HG03175 (cell line): ENCODE results near the gene HOMER1.

Experiments used
- ATAC-seq: cut with Tn5 transposase; IDR thresholded peaks from one replicate; pipeline ENCODE4 v1.9.1; 2021; ENCODE audit warnings: mild to moderate bottlenecking, moderate library complexity; ENCODE audit not compliant: unreplicated experiment

The HOMER1 gene, protein sequence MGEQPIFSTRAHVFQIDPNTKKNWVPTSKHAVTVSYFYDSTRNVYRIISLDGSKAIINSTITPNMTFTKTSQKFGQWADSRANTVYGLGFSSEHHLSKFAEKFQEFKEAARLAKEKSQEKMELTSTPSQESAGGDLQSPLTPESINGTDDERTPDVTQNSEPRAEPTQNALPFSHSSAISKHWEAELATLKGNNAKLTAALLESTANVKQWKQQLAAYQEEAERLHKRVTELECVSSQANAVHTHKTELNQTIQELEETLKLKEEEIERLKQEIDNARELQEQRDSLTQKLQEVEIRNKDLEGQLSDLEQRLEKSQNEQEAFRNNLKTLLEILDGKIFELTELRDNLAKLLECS

DNA sequence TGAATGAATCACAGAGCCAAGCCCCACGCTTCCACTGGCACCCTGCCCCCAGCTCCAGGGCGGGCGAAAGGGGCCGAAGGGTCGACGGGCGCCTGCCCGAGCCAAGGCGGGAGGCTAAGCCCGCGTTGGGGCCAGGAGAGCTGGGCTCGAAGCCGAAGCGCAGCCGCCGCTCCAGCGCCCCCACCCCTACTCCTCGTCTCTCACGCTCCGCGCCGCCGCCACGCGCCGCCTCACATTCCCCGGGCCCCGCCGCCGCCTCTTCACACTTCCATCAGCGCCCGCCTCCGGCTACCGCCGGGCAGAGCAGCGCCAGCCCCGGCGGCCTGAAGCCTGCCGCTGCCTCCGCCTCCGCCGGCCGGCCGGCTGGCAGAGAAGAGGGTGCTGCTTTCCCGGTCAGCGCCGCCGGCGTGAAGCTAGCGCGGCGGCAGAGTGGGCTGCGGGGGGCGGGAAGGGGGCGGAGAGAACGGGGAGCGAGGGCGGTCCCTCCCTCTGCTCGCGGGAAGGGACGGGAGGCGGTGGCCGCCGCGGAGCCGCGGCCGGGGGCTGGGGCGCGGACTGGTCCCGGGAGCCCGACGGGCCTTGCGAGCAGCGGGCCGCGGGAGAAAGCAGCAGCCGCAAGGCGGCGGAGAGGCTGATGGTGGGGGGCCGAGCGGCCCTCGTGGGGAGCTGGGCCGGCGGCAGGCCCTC, at the start of gene HOMER1:
Gene HOMER1 (minus strand): TSS at position 431 of the 687 bp plus-strand sequence. CDS start 1,360 bp downstream, outside the sequence.
- peak; percentile 53 for ATAC-seq

DNA sequence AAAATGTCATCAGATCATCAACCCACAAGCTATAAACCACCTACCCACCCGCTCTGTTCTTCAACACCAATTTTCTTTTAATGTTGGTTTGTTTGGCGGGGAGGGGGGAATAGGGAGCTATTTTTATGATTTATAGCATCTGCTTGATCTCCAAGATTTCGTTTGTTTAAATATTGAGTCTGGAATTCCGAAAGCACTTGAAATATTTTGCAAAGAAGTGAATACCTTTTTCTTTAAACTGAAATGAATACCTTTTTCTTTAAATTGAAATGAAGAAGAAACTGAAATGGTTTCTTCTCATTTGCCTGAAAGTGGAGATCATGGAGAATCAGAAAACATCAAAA, 49.3 kb upstream of the HOMER1 start:
- no peak for ATAC-seq

DNA sequence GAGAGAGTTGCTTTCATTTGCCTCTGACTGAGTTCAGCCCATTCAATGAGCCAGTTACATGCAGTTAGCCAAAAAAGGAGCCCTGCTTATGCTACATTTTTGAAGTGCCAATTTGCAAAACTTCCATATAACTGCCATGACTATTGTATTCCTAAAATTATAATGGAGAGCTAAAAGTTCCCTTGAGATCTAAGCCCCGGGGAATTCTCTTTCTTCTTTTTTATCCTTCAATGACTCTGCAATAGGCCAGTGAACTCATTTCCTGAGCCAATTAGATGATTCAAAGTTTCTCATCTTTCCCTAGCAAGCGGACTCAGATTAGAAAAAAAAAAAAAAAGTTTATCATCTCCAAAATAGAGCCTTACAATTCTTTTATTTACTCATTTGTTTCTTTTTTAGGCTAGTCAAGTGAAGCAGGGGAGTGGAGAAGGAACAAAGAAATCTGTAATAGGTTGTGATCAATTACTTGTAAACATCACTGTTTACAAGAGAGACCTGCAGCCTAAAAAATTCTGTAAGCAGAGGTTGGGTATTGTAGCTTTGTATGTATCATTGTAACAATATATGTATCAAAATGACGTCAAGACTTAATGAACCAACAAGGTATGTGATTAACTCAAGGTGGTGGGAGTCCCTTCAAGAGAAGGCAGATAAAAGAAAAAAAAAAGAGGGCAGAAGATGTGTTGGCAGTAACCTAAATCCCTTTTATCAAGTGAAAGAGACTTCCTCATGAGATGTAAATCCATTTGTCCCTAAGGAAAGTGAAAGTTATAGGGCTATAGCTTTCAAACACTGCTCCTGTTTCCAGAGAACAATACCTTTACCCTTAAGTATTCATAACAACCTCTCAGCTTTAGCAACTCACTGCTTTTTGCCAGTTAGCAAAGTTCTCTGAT, 48.7 kb upstream of the HOMER1 start:
- ATAC-seq: no peak

DNA sequence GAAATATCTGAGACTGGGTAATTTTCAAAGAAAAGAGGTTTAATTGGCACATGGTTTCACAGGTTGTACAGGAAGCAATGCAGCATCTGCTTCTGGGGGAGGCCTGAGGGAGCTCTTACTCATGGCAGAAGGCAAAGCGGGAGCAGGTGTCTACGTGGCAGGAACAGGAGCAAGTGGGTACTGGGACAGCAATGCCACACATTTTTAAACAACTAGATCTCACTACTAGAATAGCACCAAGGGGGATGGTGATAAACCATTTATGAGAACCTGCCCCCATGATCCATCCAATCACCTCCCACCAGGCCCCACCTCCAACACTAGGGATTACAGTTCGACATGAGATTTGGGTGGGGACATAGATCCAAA, 47.6 kb upstream of the HOMER1 start:
- peak; percentile 29 for ATAC-seq

DNA sequence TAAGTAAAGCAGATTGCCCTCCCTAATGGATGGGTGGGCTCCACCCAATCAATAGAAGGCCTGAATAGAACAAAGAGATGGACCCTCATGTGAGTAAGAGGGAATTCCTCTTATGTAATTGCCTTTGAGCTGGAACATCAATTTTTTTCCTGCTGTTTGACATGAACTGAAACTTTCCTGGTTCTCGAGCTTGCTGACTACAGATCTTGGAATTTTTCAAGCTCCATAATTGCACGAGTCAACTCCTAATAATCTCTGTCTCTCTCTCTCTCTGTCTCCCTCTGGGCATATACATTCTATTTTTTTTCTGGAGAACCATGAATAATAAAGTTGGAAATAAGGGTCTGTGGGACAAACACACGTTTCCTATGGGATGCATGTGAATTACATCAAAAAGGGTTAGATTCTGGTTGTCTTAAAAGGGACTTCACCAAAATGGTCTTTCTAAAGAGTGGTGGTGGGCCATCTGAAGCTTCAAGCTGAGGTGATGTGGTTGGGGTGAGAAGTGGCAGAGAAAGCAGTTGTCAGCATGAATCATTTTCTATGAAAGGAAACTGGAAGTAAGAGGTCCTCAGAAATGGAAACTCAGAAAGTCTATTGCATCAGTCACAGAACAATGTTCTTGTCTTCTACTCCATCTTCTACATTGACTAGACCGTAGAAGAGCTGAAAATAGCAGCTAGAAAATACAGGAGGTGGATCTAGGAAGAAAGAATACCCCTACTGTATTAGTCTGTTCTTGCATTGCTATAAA, 47.0 kb upstream of the HOMER1 start:
- ATAC-seq: peak; percentile 80

DNA sequence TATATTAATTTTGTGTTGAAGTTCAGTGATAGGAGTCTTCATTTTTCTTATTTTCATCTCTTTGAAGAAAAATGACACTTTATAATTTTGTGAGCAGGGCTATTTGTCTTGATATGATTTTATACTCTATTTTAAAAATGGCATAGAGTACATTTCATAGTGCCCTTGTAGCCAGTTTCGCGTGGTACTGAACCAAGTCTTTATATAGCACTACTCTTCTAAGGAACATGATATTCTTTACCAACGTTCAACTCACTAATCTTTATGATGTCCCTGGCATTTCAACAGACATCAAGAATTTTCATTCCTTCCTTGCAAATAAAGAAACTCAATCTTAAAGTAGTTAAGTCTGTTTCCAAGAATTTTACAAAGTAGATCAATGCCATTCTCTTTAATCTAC, 41.5 kb upstream of the HOMER1 start:
- no peak for ATAC-seq

DNA sequence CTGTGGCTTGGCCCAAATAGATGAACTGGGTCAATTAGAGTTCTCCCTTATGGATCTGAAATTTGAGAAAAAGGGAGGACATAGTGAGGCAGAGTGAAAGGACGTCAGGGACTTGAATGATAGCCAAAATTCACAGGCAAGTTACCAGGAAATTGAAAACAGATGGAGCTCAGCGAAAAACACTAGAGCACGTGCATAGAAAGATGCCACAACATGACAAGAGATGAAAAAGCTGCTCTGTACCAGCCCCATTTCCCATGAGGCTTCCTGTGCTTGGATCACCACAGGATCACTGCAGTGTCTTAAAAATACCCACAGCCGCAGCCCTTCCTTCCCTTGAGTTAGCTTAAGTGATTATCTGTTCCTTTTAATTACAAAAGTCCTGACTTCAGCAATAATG, 39.0 kb upstream of the HOMER1 start:
- ATAC-seq: no peak

DNA sequence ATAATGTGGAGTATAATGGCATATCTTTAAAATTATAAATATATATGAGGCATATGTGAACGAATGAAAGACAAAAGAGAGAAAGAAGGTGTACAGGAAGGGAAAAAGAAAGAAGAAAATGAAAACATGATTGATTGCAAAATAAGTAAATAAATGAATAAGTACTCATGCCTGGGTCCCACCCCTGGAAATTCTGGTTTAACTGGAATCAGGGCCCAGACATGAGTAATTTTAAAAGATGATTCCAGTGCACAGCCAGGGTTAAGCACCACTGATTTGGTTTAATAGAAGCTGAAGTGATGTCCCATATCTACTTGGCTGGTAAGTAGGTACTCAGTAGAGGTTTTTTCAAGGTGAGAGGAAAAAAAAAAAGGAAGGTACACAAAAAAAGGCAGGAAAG, 34.0 kb upstream of the HOMER1 start:
- no peak for ATAC-seq

DNA sequence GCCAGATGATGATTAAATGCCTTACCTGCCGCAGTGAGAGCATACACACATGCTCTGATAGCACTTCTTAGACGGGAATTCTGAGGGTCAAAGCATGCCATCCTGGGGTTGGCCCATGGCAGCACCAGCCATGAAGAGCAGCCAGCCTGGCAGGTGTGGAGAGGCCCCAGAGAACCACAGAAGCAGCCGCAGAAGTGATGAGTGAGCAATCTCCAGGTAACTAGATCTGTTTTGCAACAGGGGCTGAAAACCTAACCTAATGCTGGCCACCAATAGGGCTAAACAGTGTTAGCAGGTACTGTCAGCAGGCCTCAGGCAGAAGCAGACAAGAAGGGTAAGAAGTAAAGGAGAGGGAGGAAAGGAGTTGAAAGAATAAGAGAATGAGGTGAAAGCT, 33.5 kb upstream of the HOMER1 start:
- no peak for ATAC-seq

DNA sequence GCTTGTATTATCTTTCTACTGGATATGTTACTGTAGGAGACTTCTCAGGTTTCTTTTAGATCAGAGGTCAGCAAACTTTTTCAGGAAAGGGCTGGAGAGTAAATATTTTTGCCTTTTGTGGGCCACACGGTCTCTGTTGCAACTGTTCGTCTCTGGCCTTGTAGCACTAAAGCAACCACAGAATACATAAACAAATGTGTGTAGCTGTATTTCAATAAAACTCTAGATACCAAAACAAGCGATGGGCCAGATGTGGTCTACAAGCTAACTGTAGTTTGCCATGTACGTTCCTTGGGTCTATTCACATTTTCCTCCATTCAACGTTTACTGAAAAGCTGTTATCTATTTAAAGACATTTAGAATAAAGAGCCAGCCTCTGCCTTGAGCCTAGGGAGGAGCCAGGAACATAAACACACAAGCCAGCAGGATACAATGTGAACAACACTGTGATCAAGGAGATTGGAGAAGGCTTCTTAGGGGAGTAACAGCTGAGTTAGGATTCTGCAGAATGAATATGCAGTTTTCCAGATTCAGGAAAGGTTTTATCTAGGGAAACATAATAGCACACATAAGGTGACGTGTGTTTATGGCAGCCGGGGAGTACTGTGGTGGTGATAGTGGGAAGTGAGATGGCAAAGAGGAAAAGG, 33.0 kb upstream of the HOMER1 start:
- no peak for ATAC-seq

DNA sequence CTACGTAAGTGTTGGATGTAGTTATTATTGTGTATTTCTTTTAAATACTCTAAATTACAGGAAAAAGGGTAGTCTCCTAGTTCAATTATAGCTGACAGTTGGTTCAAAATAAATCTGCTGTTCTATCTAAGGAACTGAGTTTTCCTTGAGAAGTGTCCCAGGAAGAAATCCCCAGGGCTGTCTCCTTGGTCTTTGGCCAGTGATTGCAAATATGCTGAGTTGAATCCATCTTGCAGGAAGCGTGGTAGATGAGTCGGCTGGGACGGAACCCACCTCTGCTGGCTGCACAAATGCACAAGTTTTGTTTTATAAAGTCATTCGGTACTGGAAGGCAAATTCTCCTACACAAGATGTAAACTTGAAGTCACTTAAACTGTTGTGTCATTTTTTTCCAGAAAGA, 30.2 kb upstream of the HOMER1 start:
- ATAC-seq: no peak

DNA sequence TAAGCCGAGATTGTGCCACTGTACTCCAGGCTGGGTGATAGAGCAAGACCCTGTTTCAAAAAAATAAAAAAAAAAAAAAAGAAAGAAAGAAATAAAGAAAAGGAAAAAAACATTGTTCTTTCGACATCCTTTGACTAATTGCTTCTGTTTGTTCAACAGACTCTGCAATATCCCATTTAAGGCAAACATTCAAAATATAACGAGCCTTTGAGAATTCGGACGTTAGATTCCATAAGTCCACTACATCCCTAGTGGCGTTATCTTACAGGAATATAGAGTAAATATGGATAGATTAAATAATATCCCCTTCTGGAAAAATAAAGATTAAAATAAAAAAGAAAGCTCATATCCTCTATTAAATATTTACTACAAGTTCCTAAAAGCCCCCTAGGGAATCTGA, 27.0 kb upstream of the HOMER1 start:
- no peak for ATAC-seq

DNA sequence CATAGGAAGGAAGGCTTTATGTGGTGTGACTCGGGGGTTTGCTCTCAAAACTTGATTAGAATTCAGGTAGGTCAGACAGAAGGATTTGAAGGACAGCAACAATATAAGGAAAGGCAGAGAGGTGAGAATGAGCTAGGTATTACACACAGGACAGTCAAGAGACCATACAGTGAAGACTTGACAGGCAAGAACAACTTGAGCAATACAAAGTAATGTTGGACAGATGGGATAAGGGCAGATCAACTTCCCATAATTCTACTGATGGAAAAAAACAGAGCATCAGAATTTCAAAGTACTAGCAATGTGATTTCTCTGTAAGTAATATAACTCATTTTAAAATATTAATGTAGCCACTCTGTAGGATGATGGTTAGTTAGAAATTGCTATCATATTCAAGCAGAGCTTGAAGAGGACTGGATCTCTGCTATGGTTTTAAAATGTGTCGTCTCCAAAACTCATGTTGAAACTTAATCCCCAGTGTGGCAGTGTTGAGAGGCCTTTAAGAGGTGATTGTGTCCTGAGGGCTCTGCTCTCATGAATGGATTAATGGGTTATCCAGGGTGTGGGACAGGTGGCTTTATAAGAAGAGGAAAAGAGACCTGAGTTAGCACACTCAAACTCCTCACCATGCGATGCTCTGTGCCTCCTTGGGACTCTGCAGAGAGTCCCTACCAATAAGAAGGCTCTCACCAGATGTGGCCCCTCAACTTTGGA, 22.4 kb upstream of the HOMER1 start:
- no peak for ATAC-seq

DNA sequence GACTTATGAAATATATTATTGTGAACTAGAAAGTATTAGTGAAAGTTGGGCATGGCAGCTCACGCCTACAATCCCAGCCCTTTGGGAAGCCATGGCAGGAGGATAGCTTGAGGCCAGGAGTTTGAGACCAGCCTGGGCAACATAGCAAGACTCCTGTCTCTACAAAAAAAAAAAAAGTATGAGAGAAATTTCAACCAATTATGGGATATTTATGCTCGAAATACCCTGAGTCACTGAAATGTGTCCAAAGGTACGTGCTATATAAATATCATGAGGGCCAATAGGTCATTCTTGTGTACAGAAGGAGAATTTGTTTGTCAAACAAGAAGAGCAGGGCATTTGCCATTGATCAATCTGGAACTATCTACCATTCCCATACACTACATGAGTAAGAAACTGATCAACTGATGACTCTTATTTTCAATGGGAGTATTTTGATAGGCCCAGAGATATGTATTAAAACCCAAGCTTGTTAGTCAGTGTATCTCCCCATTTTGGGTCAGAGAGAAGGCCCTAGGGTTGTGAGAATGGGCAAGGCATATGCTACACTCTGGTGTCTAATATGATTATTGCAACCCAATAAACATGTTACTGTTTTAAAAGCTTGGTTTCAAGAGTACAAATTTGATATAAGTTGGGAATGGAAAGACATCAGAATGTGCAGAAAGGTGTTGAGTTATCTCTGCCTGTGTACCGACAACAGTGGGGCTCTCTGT, 21.7 kb upstream of the HOMER1 start:
- no peak for ATAC-seq

DNA sequence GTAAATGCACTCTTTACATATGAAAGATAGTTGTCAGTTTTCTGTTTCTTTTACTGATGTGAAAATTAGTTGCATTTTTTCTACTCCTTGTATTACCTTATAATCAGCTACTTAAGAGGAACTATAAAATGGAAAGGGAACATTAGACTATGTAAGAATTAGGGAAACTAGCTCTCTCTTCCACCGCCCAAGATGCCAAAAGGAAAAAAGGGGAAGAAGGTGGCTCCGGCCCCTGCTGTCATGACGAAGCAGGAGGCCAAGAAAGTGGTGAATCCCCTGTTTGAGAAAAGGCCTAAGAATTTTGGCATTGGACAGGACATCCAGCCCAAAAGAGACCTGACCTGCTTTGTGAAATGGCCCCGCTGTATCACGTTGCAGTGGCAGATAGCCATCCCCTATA, 15.2 kb upstream of the HOMER1 start:
- no peak for ATAC-seq

DNA sequence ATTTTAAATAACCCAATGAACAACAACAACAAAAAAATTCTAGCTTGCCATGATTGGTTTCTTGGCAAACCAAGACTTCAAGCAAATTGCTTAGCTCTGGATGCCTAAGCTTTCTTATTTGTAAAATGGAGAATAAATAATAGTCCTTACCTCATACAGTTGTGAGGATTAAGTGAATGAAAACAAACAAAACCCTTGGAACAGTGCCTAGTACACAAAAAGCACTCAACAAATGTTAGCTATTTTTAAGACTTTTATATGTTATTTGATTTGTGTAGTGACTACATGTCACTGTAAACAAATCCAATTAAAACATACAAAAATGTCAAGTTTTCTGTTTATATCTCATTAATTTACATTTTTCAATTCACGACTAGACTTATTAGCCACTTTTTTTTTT, 13.5 kb upstream of the HOMER1 start:
- ATAC-seq: no peak

DNA sequence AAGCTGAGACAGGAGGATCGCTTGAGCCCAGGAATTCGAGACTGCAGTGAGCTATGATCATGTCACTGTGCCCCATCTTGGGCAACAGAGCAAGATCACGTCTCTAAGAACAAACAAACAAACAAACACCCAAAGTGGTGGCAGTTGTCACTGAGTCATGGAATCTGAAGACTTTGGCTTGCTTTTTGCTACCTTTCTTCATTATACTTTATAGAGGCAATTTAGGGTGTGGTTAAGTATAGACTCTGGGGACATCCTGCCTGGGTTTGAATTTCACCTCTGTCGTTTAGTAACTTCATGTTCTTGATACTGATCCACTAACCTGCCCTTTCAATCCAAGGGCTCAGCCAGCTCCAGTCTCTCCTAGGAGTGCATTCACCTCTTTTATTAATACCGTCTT, 13.0 kb upstream of the HOMER1 start:
- no peak for ATAC-seq

DNA sequence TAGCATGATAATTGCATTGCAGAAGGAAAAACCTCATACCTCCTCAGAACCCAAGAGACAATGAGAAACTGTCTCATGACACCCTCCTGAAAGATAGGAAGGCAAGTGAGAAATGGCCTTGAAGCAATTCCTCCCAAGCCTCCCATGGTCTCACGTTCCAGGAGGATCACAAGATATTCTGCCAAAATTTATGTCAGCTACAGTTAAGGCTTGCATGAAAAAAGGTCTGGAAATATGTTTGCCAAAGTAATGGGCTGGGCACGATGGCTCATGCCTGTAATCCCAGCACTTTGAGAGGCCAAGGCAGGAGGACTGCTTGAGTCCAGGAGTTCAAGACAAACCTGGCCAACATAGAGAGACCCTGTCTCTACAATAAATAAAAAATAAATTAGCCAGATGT, 12.6 kb upstream of the HOMER1 start:
- no peak for ATAC-seq

DNA sequence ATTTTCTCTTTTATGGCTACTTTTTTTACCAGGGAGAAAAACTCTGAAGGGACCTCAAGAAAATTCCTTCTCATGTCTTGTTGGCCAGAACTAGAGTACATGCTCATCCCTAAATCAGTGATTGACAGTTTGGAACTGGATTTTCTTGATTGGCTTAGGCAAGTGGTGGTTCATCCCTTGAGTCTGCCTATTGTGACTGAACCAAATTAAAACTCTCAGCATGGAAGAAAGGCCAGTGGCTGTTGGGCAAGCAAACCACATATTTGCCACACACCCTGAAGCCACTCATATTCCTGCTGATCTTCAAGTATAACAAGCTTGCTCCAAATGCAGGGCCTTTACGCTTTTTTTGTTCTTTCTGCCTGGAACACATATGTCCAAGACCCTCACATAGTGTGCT, 7.2 kb upstream of the HOMER1 start:
- no peak for ATAC-seq
